Erythroblast (primary cell): ENCODE results near the gene BLOC1S3.

Source experiments
- GATA1 ChIP-seq: IDR thresholded peaks from 2 replicates; pipeline ENCODE4 v1.6.1; 2011; ENCODE audit warnings: low read depth, mild to moderate bottlenecking, control low read depth, low read length, moderate library complexity
- POLR2A ChIP-seq: IDR thresholded peaks from 2 replicates; pipeline ENCODE4 v1.6.1; 2011; ENCODE audit warnings: mild to moderate bottlenecking, low read length

DNA sequence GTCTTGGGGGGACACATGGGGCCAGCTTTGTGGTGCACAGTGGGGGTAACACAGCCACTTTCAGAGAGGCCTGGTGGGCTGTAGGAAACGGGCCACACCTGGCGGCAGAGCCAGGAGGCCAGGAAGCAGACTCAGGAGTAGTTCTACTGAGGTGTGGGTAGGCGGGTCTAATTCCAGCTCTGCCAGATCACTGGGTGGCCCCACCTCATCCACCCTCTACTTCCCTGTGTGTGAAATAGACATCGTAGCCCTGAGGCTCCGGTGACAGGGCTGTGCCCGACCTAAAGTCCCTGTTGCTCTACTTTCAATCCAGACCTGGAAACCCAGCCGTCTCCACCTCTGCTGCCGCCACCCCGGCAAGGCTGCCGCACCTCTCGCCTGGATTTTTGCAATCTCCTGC lies 21.8 kb upstream of the BLOC1S3 start:
- TF ChIP-seq POLR2A (no peak), GATA1 (no peak)
